HepG2 (cell line): Measurements from ENCODE around the gene HPS4. TPM values are rescaled to one million over a fixed set of nuclear protein-coding genes. Genes with fewer than 3 reads are reported as not detected.

ENCODE experiments used
- ATF2 ChIP-seq: sonication (generic); formaldehyde crosslinking; IDR thresholded peaks from 2 replicates; pipeline ENCODE4 v1.4.0; 2020; ENCODE audit warnings: missing genetic modification reagents
- KDM4B ChIP-seq: sonication (generic); formaldehyde crosslinking; IDR thresholded peaks from 2 replicates; pipeline ENCODE4 v1.4.0; 2020; ENCODE audit warnings: missing genetic modification reagents
- KLF16 ChIP-seq, 2 experiments: sonication (generic) in 1 of 2; formaldehyde crosslinking in 1 of 2; IDR thresholded peaks; 2 replicates each; pipeline versions ENCODE4 v1.6.1 to v1.8.0; 2016 to 2023; ENCODE audit warnings: missing genetic modification reagents in 2 of 2, missing compliant biosample characterization in 1 of 2
- MEIS1 ChIP-seq: sonication (generic); formaldehyde crosslinking; IDR thresholded peaks from 2 replicates; pipeline ENCODE4 v1.9.0; 2021; ENCODE audit warnings: mild to moderate bottlenecking, missing genetic modification reagents, moderate library complexity, borderline replicate concordance
- PRDM10 ChIP-seq: sonication (generic); formaldehyde crosslinking; IDR thresholded peaks from 2 replicates; pipeline ENCODE4 v1.4.0; 2020; ENCODE audit warnings: low read depth, missing genetic modification reagents
- PRDM15 ChIP-seq: sonication (generic); formaldehyde crosslinking; IDR thresholded peaks from 2 replicates; pipeline ENCODE4 v1.4.0; 2020; ENCODE audit warnings: missing genetic modification reagents
- SPEN ChIP-seq: sonication (generic); formaldehyde crosslinking; IDR thresholded peaks from 2 replicates; pipeline ENCODE4 v1.5.1; 2020; ENCODE audit warnings: low read depth, mild to moderate bottlenecking, missing genetic modification reagents
- THAP7 ChIP-seq: sonication (generic); formaldehyde crosslinking; IDR thresholded peaks from 2 replicates; pipeline ENCODE4 v1.8.1; 2023; ENCODE audit warnings: mild to moderate bottlenecking, missing genetic modification reagents
- XBP1 ChIP-seq: sonication (generic); formaldehyde crosslinking; IDR thresholded peaks from 2 replicates; pipeline ENCODE4 v1.5.0; 2020; ENCODE audit warnings: missing genetic modification reagents
- ZNF552 ChIP-seq: sonication (generic); formaldehyde crosslinking; IDR thresholded peaks from 2 replicates; pipeline ENCODE4 v1.9.0; 2022; ENCODE audit warnings: missing genetic modification reagents, mild to moderate bottlenecking, borderline replicate concordance
- ZNF784 ChIP-seq: sonication (generic); formaldehyde crosslinking; IDR thresholded peaks from 2 replicates; pipeline ENCODE4 v1.5.1; 2020; ENCODE audit warnings: missing genetic modification reagents, mild to moderate bottlenecking, borderline replicate concordance
- polyA plus RNA-seq, 8 experiments: library from polyadenylated mRNA; depleted of rRNA in 3 of 8; stranded (reverse) in 7 of 8; unstranded in 1 of 8; fragments of >200 nt; fragmentation: Illumina TruSeq in 4 of 8; extraction: Trizol in 4 of 8; gene quantifications; 2 replicates each; pipeline versions ENCODE4 v1.2.1 to v1.2.3, GENCODE V29; 2011 to 2016; ENCODE audit warnings: low read depth in 4 of 8, missing spikeins in 1 of 8, mixed read lengths in 1 of 8; ENCODE audit not compliant: insufficient read depth in 1 of 8
- total RNA-seq, 5 experiments: library from RNA; depleted of rRNA; stranded (reverse); fragments of >200 nt; fragmentation: Illumina TruSeq; extraction: Trizol; gene quantifications; 2 replicates each; pipeline ENCODE4 v1.2.3, GENCODE V29; 2016; ENCODE audit warnings: low read depth in 1 of 5

Gene HPS4
- total and polyA plus RNA-seq, 2 of the 13 experiments (the other 11 are each of a cell fraction or from before 2014, with no cell fraction given): 27.4 to 34.0 TPM

GRCh38 chr22:26512149-26512793 lies 28.7 kb upstream of the HPS4 start, which contains the start of gene TFIP11 (continued):
- TF ChIP-seq MEIS1 (CRISPR knock-in tag) (peak; percentile 90; the same call in 1 of the 2 replicates), KLF16 (CRISPR knock-in tag; IDR thresholded peaks at IDR 0.05) (peak in 1 of 2 experiments; percentile 91; a peak in 2 of 4 replicates), PRDM10 (no peak), ATF2 (CRISPR knock-in tag) (peak; percentile 62; the same call in 1 of the 2 replicates), KDM4B (peak; percentile 65; the same call in 1 of the 2 replicates), ZNF552 (CRISPR knock-in tag) (peak; percentile 74; the same call in 1 of the 2 replicates), XBP1 (no peak), THAP7 (CRISPR knock-in tag) (0 out of 2 replicates have a peak, but pooled peaks have one; percentile 61), SPEN (CRISPR knock-in tag) (peak; percentile 96), PRDM15 (CRISPR knock-in tag) (peak; percentile 48; the same call in 1 of the 2 replicates), ZNF784 (CRISPR knock-in tag) (peak; percentile 81)
